Measurements from ENCODE around the gene ATXN10.

The ATXN10 gene

DNA sequence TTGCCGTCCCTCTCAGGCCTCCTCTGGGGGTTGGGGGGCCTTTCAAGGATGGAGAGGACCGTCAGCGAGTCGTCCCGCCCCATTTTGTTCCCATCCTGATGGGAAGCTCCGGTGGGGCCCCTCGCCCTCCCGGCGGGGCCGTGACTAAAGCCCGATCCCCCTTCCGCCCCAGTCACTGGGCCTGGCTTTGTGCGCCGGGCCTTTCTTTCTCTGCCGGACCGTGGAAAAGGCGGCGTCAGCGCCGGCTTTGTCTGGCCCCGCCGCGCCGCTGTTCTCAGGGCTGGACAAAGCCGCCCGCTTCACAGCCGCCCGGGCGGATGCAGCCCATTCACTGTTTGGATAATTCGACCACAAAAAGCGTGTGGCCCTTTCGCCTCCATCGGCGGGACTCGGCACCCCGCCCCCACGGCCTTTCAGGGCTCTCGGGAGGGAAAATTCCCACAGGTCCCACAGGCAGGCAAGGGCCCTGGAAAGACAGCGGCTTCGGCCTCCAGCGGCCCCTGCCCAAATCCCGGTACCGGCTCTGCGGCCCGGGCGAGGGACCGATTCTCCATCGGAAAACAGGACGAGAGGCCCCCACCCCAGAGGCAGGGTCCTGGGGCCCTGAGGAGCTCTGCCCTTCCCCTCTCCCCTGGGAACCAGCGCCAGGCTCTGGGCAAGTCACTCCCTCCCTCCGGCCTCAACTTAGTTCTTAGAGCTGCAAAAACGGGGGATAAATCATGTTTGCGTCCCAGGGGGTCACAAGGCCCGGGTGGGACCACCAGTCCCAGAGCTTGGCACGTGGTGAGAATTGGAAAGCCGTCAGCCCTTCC lies 218.1 kb downstream of the ATXN10 start:
- no peak for DNase-seq (ENCODE audit: low read depth in 2 of 2)

DNA sequence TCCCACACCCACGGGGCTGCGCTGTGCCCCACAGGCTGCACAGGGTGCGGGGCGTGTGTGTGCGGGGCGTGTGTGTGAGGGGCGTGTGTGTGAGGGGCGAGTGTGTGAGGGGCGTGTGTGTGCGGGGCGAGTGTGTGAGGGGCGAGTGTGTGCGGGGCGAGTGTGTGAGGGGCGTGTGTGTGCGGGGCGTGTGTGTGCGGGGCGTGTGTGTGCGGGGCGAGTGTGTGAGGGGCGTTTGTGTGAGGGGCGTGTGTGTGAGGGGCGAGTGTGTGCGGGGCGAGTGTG lies 218.7 kb downstream of the ATXN10 start:
- DNase-seq (ENCODE audit: low read depth in 2 of 2), result no peak

DNA sequence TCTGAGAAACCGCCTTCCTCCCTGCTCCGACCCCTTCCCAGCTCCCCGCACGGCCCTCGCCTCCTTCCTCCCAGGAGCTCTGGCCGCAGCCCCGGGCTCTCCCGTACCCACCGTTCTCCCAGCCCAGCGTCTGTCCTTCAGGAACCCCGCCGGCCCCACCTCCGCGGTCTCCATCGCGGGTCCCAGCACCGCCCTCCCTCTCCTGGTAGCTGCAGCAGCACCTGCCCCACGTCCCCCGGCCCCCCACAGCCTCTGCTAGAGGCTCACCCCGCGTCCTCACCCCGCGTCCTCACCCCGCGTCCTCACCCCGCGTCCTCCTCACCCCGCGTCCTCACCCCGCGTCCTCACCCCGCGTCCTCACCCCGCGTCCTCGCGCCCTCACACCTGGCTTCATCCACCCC lies 219.4 kb downstream of the ATXN10 start:
- no peak for DNase-seq (ENCODE audit: low read depth in 2 of 2)

DNA sequence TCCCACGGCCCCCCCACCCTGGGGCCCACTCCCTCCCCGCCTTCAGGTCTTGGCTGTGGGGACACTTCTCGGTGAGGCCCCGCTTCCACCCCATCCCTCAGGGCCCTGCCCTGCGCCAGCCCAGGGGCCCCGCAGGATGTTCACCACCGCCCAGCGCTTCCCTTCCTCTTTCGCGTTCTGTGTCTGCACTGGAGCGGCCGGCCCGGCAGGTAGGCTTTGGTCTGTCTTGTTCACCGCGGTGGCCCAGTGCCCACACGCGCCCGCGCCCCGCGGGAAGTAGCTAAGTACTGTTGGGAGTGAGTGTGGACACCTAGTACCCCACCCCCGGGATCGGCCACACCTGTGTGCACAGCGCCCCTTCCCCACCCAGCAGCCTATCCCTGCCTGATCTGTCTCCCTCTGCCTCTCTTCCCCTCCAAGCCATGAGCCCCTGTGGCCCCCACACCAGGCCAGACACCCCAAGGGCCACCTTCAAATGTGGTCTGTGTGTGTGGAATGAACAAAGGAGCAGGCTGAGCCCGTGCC lies 219.9 kb downstream of the ATXN10 start:
- no peak for DNase-seq (ENCODE audit: low read depth in 2 of 2)

DNA sequence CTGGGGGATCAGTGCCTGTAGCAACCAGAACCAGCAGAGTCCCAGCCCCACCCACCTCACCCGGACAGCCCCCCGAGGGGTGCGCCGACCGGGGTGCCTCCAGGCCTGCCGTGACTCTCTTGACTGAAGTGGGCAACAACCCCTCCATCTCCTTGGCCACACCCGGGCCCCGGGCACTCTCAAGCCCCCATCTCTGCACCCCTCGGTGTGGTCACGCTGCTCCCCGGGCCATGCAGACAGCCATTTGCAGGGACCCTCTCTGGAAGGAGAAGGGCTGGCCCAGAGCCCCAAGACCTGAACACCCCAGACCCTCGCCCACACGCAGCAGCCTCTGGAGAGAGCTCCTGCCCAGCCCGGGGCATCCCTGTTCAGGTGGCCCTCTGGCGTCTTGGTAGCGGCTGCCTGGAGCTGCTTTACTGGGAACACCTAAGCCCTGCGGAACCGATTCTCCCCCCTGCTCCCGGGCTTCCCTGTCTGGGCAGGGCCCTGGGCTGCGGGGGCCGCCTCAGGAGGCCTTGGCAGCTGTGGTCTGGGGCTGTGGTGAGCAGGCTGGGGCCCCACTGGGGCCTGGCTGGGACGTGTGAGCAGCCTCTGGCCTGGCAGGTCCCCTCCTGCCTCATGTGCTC lies 220.5 kb downstream of the ATXN10 start:
- no peak for DNase-seq (ENCODE audit: low read depth in 2 of 2)

DNA sequence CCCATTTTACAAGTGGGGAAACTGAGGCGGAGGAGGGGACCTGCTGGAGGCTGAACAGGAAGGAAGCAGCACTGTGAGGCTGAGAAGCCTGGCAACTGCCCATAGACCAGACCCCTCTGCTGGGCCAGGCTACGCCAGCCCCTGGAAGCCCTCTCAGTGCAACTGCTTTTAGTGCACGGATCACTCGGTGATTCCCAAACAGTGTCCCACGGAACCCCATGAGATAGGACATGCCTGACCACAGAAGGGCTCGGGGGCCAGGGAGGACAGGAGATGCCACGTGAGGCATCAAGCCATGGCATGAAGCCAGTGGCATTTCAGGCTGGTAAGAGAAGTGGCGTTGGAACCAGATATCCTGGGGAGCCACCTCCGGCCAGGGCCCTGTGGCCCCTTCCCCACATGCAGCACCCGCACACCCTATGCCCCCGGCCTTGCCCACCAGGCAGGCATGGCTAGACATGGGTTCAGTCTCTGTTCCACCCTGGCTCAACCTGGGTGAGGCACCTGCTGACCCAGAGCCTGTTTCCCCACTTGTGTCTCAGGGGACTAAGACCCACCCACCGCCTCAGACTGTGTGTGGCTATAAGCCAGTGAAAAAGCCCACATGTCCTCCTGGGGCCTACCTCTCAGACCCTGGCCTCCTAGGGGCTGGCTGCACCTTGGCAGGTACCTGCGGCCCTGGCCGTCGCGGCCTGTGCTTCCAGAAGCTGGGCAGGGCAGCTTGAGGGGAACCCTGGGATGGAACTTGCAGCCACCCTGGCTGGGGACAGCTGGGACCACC lies 221.2 kb downstream of the ATXN10 start:
- no peak for DNase-seq (ENCODE audit: low read depth in 2 of 2)

DNA sequence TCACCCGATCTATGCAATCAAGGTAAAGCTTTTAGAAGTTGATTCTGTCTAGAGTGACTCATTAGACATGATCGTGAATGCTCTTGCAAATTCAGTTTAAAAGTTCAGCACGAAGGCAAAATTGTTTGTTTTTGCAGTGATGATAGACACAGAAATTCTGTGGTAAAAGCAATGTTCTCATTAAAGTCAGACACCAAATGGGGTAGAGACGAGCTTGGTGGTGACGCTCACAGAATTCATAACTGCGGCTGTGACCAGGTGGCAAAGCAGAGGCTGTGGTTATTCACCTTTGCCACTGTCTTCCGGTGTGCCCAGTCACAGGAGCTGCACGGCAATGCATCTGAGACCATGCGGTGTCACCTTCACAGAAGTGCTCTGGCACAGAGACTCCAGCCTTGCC lies 221.9 kb downstream of the ATXN10 start:
- DNase-seq (ENCODE audit: low read depth in 2 of 2), result no peak

Data from stimulated activated CD4-positive, alpha-beta T cell treated with anti-CD3 and anti-CD28 coated beads, Interleukin-12 subunit alpha, Interleukin-12 subunit beta, amount 100 ng/mL, for 24 hours (primary cell).